Measurements from ENCODE around the gene FAM200A.

- no peak for TF ChIP-seq CTCF (IDR thresholded peaks at IDR 0.05 in 2 of 3, conservative IDR thresholded peaks at IDR 0.05 in 1 of 3; ENCODE audit: borderline replicate concordance in 1 of 3, insufficient read depth in 1 of 3, low read depth in 2 of 3, low read length in 2 of 3)
- no peak; the same call in 1 of the 2 replicates for TF ChIP-seq ATF3 (IDR thresholded peaks at IDR 0.05)
- TF ChIP-seq ZNF274 (IDR thresholded peaks at IDR 0.05; ENCODE audit: low read depth, low read length), result no peak
- TF ChIP-seq MAX (IDR thresholded peaks at IDR 0.05), result peak; percentile 85
- peak; percentile 82; the same call in 1 of the 2 replicates for TF ChIP-seq CEBPB (IDR thresholded peaks at IDR 0.05; ENCODE audit: low read depth)
Measured at GRCh38 chr7:99562832-99563231, 10.9 kb upstream of the FAM200A start.

Data from HCT116 (cell line).